SK-N-MC (cell line): ENCODE measurements around the gene SLC35F2.

Experiments used
- EZH2 ChIP-seq: fragments of 200-600 bp; sonication (generic); IDR thresholded peaks from one replicate; pipeline ENCODE4 v1.6.1; 2017; ENCODE audit warnings: antibody characterized with exemption
- FOXP2 ChIP-seq: optimal IDR thresholded peaks from 2 replicates; pipeline ENCODE3; 2011; ENCODE audit warnings: mild to moderate bottlenecking, moderate library complexity; ENCODE audit not compliant: insufficient read depth; ENCODE audit errors: extremely low read length, control extremely low read depth
- POLR2AphosphoS5 ChIP-seq: IDR thresholded peaks from 2 replicates; pipeline ENCODE4 v1.6.1; 2012; ENCODE audit warnings: mild to moderate bottlenecking, low read depth, low read length, borderline replicate concordance

DNA sequence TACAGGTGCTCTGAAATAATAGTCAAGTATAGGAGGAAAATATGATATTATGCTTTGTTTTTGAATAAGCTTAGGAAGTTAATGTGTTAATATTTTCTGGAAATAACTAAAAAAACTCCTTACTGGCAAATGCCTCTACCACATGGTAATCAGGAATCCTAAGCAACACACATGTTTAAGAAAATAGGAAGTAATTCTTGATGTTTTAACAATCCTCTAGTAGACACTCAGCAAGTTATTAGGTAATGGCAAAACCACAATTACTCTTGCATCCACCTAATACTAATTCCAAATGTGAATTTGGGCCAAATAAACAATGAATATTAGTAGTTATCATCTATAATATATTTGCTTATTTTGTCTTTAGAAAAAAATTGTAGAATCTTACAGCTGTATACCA lies 53.6 kb downstream of the SLC35F2 start:
- TF ChIP-seq EZH2 = no peak
- TF ChIP-seq FOXP2 = no peak
- no peak for TF ChIP-seq POLR2AphosphoS5
